AG20443 (cell line): ENCODE results near the gene EPHB1.
A peak's percentile ranks its signal among the peaks of the same experiment; 100 is the strongest.
"Not testable (repeated sequence)": the region's sequence is repeated elsewhere in the genome, so short reads cannot be mapped to it uniquely, and the experiment has no call there.

Experiments used
- DNase-seq: peaks from one replicate; pipeline ENCODE4 v3.0.0; 2012; ENCODE audit warnings: low spot score, mixed read lengths

The EPHB1 gene

GRCh38 chr3:134777341-134777740, 17.7 kb upstream of the EPHB1 start:
- DNase-seq = no peak

- not testable (repeated sequence) for DNase-seq
Measured at GRCh38 chr3:134788283-134788682, 6.8 kb upstream of the EPHB1 start.

GRCh38 chr3:134790065-134790464, 5.0 kb upstream of the EPHB1 start:
- DNase-seq = no peak

- no peak for DNase-seq
Measured at GRCh38 chr3:134791992-134792391, 3.1 kb upstream of the EPHB1 start.

GRCh38 chr3:134792700-134793099, 2.4 kb upstream of the EPHB1 start:
- no peak for DNase-seq

GRCh38 chr3:134793562-134793961, 1.5 kb upstream of the EPHB1 start:
- no peak for DNase-seq

GRCh38 chr3:134794323-134794722, 737 bp upstream of the EPHB1 start:
- no peak for DNase-seq

GRCh38 chr3:134795746-134796280, 753 bp downstream of the EPHB1 start:
- DNase-seq = peak; percentile 51

- peak; percentile 40 for DNase-seq
Measured at GRCh38 chr3:134796281-134797056, 1.4 kb downstream of the EPHB1 start.

- no peak for DNase-seq
Measured at GRCh38 chr3:134797057-134797740, 2.1 kb downstream of the EPHB1 start.

- no peak for DNase-seq
Measured at GRCh38 chr3:134797741-134798451, 2.8 kb downstream of the EPHB1 start.

GRCh38 chr3:134798681-134799311, 3.7 kb downstream of the EPHB1 start:
- no peak for DNase-seq

GRCh38 chr3:134799393-134799792, 4.3 kb downstream of the EPHB1 start:
- DNase-seq = peak; percentile 75

GRCh38 chr3:134801204-134801958, 6.3 kb downstream of the EPHB1 start:
- no peak for DNase-seq

GRCh38 chr3:134802428-134803050, 7.5 kb downstream of the EPHB1 start:
- DNase-seq = no peak

- no peak for DNase-seq
Measured at GRCh38 chr3:134803051-134803505, 8.0 kb downstream of the EPHB1 start.

GRCh38 chr3:134803652-134804051, 8.6 kb downstream of the EPHB1 start:
- DNase-seq = no peak

GRCh38 chr3:134804508-134805480, 9.7 kb downstream of the EPHB1 start:
- no peak for DNase-seq

- DNase-seq = no peak
Measured at GRCh38 chr3:134807189-134807588, 12.1 kb downstream of the EPHB1 start.

GRCh38 chr3:134808835-134809234, 13.8 kb downstream of the EPHB1 start:
- no peak for DNase-seq
